OCI-LY7 (cell line): ENCODE measurements around the gene GALNT17.
"Not testable (repeated sequence)": the region's sequence is repeated elsewhere in the genome, so short reads cannot be mapped to it uniquely, and the experiment has no call there.

ENCODE experiments used
- CTCF ChIP-seq: fragments of 200-600 bp; sonication (generic); conservative IDR thresholded peaks from 2 replicates; pipeline ENCODE4 v1.5.1; 2014; ENCODE audit warnings: mild to moderate bottlenecking, antibody characterized with exemption, low read length, moderate library complexity, mixed read lengths
- EZH2phosphoT487 ChIP-seq: fragments of 200-600 bp; sonication (generic); IDR thresholded peaks from 2 replicates; pipeline ENCODE4 v1.6.1; 2018; ENCODE audit warnings: low read depth, borderline replicate concordance, mild to moderate bottlenecking, mixed run types, antibody characterized with exemption, low read length, moderate library complexity, mixed read lengths

GRCh38 chr7:71592388-71592787 is 460.4 kb downstream of the GALNT17 start:
- not testable (repeated sequence) for TF ChIP-seq CTCF, EZH2phosphoT487
